H1 (cell line): ENCODE results near the gene MGST1.

Experiments
- ATF2 ChIP-seq: IDR thresholded peaks from 2 replicates; pipeline ENCODE4 v1.6.1; 2012; ENCODE audit warnings: low read length, inconsistent platforms
- BRCA1 ChIP-seq: IDR thresholded peaks from 2 replicates; pipeline ENCODE4 v1.6.1; 2012; ENCODE audit warnings: low read depth, low read length, improper control_type of control experiment
- CHD2 ChIP-seq: IDR thresholded peaks from 2 replicates; pipeline ENCODE4 v1.6.1; 2012; ENCODE audit warnings: low read length, improper control_type of control experiment
- CTCF ChIP-seq, 3 experiments: IDR thresholded peaks; 1 replicate in 2 of 3; 2 replicates in 1 of 3; pipeline versions ENCODE4 v1.5.1 to v1.6.1; 2011; ENCODE audit warnings: low read length in 3 of 3, mild to moderate bottlenecking in 3 of 3, inconsistent platforms in 2 of 3, low read depth in 1 of 3, moderate library complexity in 1 of 3; ENCODE audit not compliant: insufficient read depth in 1 of 3; ENCODE audit errors: control extremely low read depth in 1 of 3
- EZH2 ChIP-seq: fragments of 200-600 bp; sonication (generic); IDR thresholded peaks from 2 replicates; pipeline ENCODE4 v1.7.1; 2012; ENCODE audit warnings: low read depth, mild to moderate bottlenecking, moderate library complexity, low read length, inconsistent platforms; ENCODE audit not compliant: severe bottlenecking
- GABPA ChIP-seq: IDR thresholded peaks from 2 replicates; pipeline ENCODE4 v1.6.1; 2011; ENCODE audit warnings: mild to moderate bottlenecking, low read length, moderate library complexity, borderline replicate concordance; ENCODE audit not compliant: insufficient read depth
- JUN ChIP-seq: IDR thresholded peaks from 2 replicates; pipeline ENCODE4 v1.6.1; 2011; ENCODE audit warnings: low read depth, mild to moderate bottlenecking, improper control_type of control experiment, low read length
- PHF8 ChIP-seq: fragments of 200-600 bp; sonication (generic); conservative IDR thresholded peaks from 2 replicates; pipeline ENCODE4 v1.7.1; 2012; ENCODE audit warnings: low read depth, mild to moderate bottlenecking, inconsistent platforms, low read length, moderate library complexity
- POLR2A ChIP-seq, 2 experiments: IDR thresholded peaks; 1 replicate in 1 of 2; 2 replicates in 1 of 2; pipeline ENCODE4 v1.6.1; 2011; ENCODE audit warnings: low read depth in 2 of 2, low read length in 2 of 2, mild to moderate bottlenecking in 2 of 2; ENCODE audit errors: control extremely low read depth in 1 of 2
- SRF ChIP-seq: IDR thresholded peaks from 2 replicates; pipeline ENCODE4 v1.6.1; 2011; ENCODE audit warnings: mild to moderate bottlenecking, low read depth, low read length, moderate library complexity
- TBP ChIP-seq: IDR thresholded peaks from 2 replicates; pipeline ENCODE4 v1.6.1; 2011; ENCODE audit warnings: low read depth, low read length, improper control_type of control experiment
- TEAD4 ChIP-seq: IDR thresholded peaks from 2 replicates; pipeline ENCODE4 v1.6.1; 2012; ENCODE audit warnings: low read depth, low read length, inconsistent platforms, mixed read lengths
- USF2 ChIP-seq: IDR thresholded peaks from 2 replicates; pipeline ENCODE4 v1.6.1; 2011; ENCODE audit warnings: low read length, improper control_type of control experiment

GRCh38 chr12:16358878-16359277 is 11.4 kb downstream of the MGST1 start:
- TF ChIP-seq JUN, result no peak
- TF ChIP-seq PHF8, result no peak
- no peak for TF ChIP-seq EZH2
- no peak for TF ChIP-seq POLR2A (IDR thresholded peaks at IDR 0.05; ENCODE audit: control extremely low read depth in 1 of 2, low read depth in 2 of 2, low read length in 2 of 2)
- no peak for TF ChIP-seq CHD2
- no peak for TF ChIP-seq CTCF (IDR thresholded peaks at IDR 0.05; ENCODE audit: control extremely low read depth in 1 of 3, insufficient read depth in 1 of 3, low read depth in 1 of 3, low read length in 3 of 3)
- no peak for TF ChIP-seq SRF
- TF ChIP-seq GABPA, result no peak
- TF ChIP-seq TBP, result no peak
- TF ChIP-seq ATF2, result no peak
- TF ChIP-seq USF2, result no peak
- TF ChIP-seq TEAD4, result no peak
- TF ChIP-seq BRCA1, result no peak
